Sciatic nerve (tissue), 2 donors: ENCODE data around the gene ACAP3. TPM values are rescaled to one million over a fixed set of nuclear protein-coding genes. Genes with fewer than 3 reads are reported as not detected.
A peak's percentile ranks its signal among the peaks of the same experiment; 100 is the strongest.
"Not testable (repeated sequence)": the region's sequence is repeated elsewhere in the genome, so short reads cannot be mapped to it uniquely, and the experiment has no call there.

Experiments used
- ATAC-seq: fragments of 200-7000 bp; cut with Tn5 transposase; one replicate; pipeline ENCODE4 v1.9.1; 2020; ENCODE audit warnings: mild to moderate bottlenecking, moderate library complexity
- DNase-seq: peaks from one replicate; pipeline ENCODE4 v3.0.0-alpha.2; 2020; ENCODE audit warnings: low spot score
- intact Hi-C: fragments of 100-400 bp; cut with DNase I; formaldehyde crosslinking; loops from one replicate; pipeline ENCODE4 v1.14.2; 2022
- total RNA-seq: library from RNA; stranded (reverse); fragmentation: NEBNext Ultra II Directional; extraction: Animal tissue kit (Norgen Biotek cat#: 25700); gene quantifications from one replicate; pipeline ENCODE4 v1.2.1, GENCODE V29; 2021
- donor health status: DM: no; HTN: no; CAD: no.
- donor health status: DM: no; HTN: no; CAD: no.

Gene ACAP3
- total RNA-seq, 1 donor from 2014 or later, result 74.7 TPM

- no peak for DNase-seq
- ATAC-seq, result no peak
- intact Hi-C loops, result no loop called here
Measured at GRCh38 chr1:1318777-1319645, 11.3 kb upstream of the ACAP3 start.

GRCh38 chr1:1318131-1318652, 10.5 kb upstream of the ACAP3 start:
- ATAC-seq (peak; percentile 78), DNase-seq (no peak)
- intact Hi-C loops, result no loop called here

GRCh38 chr1:1317420-1317819, 9.7 kb upstream of the ACAP3 start:
- DNase-seq (no peak), ATAC-seq (no peak)
- intact Hi-C loops, result no loop called here

- intact Hi-C loops, DNase-seq: not testable (repeated sequence)
Measured at GRCh38 chr1:1316199-1316598, 8.5 kb upstream of the ACAP3 start.

GRCh38 chr1:1315435-1315954, 7.8 kb upstream of the ACAP3 start:
- ATAC-seq, result no peak
- intact Hi-C loops, result no loop called here

More at GRCh38 chr1:1316199-1316598, 8.5 kb upstream of the ACAP3 start:
- not testable (repeated sequence) for ATAC-seq

GRCh38 chr1:1314678-1315335, 7.1 kb upstream of the ACAP3 start:
- DNase-seq (no peak), ATAC-seq (no peak)
- intact Hi-C loops, result no loop called here

More at GRCh38 chr1:1315435-1315954, 7.8 kb upstream of the ACAP3 start:
- no peak for DNase-seq

GRCh38 chr1:1314237-1314586, 6.5 kb upstream of the ACAP3 start:
- DNase-seq, result no peak
- no peak for ATAC-seq
- intact Hi-C loops, result no loop called here

- DNase-seq (no peak), ATAC-seq (no peak)
- intact Hi-C loops, result no loop called here
Measured at GRCh38 chr1:1313500-1314236, 5.9 kb upstream of the ACAP3 start.

- ATAC-seq, result no peak
- intact Hi-C loops, result no loop called here
- no peak for DNase-seq
Measured at GRCh38 chr1:1312450-1313314, 5.0 kb upstream of the ACAP3 start.

- DNase-seq (no peak), ATAC-seq (no peak)
- intact Hi-C loops, result no loop called here
Measured at GRCh38 chr1:1311107-1312104, 3.7 kb upstream of the ACAP3 start.

GRCh38 chr1:1310476-1311053, 2.8 kb upstream of the ACAP3 start:
- intact Hi-C loops, result no loop called here
- ATAC-seq (no peak), DNase-seq (no peak)

GRCh38 chr1:1310109-1310385, 2.3 kb upstream of the ACAP3 start:
- intact Hi-C loops, result no loop called here
- DNase-seq (no peak), ATAC-seq (no peak)

GRCh38 chr1:1309251-1310108, 1.8 kb upstream of the ACAP3 start:
- DNase-seq (no peak), ATAC-seq (no peak)
- intact Hi-C loops, result no loop called here

GRCh38 chr1:1308756-1309250, 1.1 kb upstream of the ACAP3 start:
- intact Hi-C loops, result no loop called here
- ATAC-seq (no peak), DNase-seq (no peak)

- intact Hi-C loops, result no loop called here
- ATAC-seq, result no peak
- DNase-seq, result no peak
Measured at GRCh38 chr1:1307261-1307922, 338 bp downstream of the ACAP3 start.
